Activated T-cell treated with anti-CD3 and anti-CD28 coated beads, Interleukin-2, amount 50 U/mL, for 48 hours (primary cell): Measurements from ENCODE around the gene SRP68.
"Not testable (repeated sequence)": the region's sequence is repeated elsewhere in the genome, so short reads cannot be mapped to it uniquely, and the experiment has no call there.

ENCODE experiments used
- DNase-seq, 2 experiments: peaks; one replicate each; pipeline ENCODE4 v3.0.0-alpha.2; 2020

SRP68 gene

GRCh38 chr17:76044475-76045007 lies 27.8 kb downstream of the SRP68 start:
- not testable (repeated sequence) for DNase-seq

- not testable (repeated sequence) for DNase-seq
Observed at GRCh38 chr17:76042868-76043267, 29.4 kb downstream of the SRP68 start.

- DNase-seq = no peak
Observed at GRCh38 chr17:76040376-76040775, 31.9 kb downstream of the SRP68 start.

- DNase-seq = no peak
Observed at GRCh38 chr17:76039121-76039520, 33.2 kb downstream of the SRP68 start.

- DNase-seq = no peak
Observed at GRCh38 chr17:76038050-76038449, 34.3 kb downstream of the SRP68 start.

- DNase-seq = no peak
Observed at GRCh38 chr17:76036497-76037261, 35.6 kb downstream of the SRP68 start.

- DNase-seq = no peak
Observed at GRCh38 chr17:76034428-76035350, 37.6 kb downstream of the SRP68 start.

GRCh38 chr17:76033139-76033538 lies 39.2 kb downstream of the SRP68 start:
- no peak for DNase-seq

- DNase-seq = no peak
Observed at GRCh38 chr17:76032780-76033108, 39.6 kb downstream of the SRP68 start.

GRCh38 chr17:76032073-76032779 lies 40.1 kb downstream of the SRP68 start:
- no peak for DNase-seq

- no peak for DNase-seq
Observed at GRCh38 chr17:76027159-76027839, 45.0 kb downstream of the SRP68 start, which contains the start of gene EVPL. EVPL (minus strand) TSS chr17:76027306; CDS start chr17:76027198, 108 bp downstream.

- no peak for DNase-seq
Observed at GRCh38 chr17:76026714-76027158, 45.6 kb downstream of the SRP68 start.

- no peak for DNase-seq
Observed at GRCh38 chr17:76025294-76025693, 47.0 kb downstream of the SRP68 start.

- no peak for DNase-seq
Observed at GRCh38 chr17:76024353-76024752, 48.0 kb downstream of the SRP68 start.

- no peak for DNase-seq
Observed at GRCh38 chr17:76023900-76024237, 48.4 kb downstream of the SRP68 start.

- DNase-seq = no peak
Observed at GRCh38 chr17:76022973-76023899, 49.1 kb downstream of the SRP68 start.

GRCh38 chr17:76022285-76022684 lies 50.0 kb downstream of the SRP68 start:
- DNase-seq = no peak

- no peak for DNase-seq
Observed at GRCh38 chr17:76019833-76020467, 52.4 kb downstream of the SRP68 start.

GRCh38 chr17:76018801-76019200 lies 53.5 kb downstream of the SRP68 start:
- no peak for DNase-seq

GRCh38 chr17:76018340-76018680 lies 54.0 kb downstream of the SRP68 start:
- DNase-seq = no peak
